HG03520 (cell line): ENCODE data around the gene RPS6KL1.
A peak's percentile ranks its signal among the peaks of the same experiment; 100 is the strongest.

Experiments
- ATAC-seq: cut with Tn5 transposase; IDR thresholded peaks from one replicate; pipeline ENCODE4 v1.9.1; 2021; ENCODE audit warnings: mild to moderate bottlenecking, moderate library complexity; ENCODE audit not compliant: unreplicated experiment

RPS6KL1 gene, protein sequence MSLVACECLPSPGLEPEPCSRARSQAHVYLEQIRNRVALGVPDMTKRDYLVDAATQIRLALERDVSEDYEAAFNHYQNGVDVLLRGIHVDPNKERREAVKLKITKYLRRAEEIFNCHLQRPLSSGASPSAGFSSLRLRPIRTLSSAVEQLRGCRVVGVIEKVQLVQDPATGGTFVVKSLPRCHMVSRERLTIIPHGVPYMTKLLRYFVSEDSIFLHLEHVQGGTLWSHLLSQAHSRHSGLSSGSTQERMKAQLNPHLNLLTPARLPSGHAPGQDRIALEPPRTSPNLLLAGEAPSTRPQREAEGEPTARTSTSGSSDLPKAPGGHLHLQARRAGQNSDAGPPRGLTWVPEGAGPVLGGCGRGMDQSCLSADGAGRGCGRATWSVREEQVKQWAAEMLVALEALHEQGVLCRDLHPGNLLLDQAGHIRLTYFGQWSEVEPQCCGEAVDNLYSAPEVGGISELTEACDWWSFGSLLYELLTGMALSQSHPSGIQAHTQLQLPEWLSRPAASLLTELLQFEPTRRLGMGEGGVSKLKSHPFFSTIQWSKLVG

DNA sequence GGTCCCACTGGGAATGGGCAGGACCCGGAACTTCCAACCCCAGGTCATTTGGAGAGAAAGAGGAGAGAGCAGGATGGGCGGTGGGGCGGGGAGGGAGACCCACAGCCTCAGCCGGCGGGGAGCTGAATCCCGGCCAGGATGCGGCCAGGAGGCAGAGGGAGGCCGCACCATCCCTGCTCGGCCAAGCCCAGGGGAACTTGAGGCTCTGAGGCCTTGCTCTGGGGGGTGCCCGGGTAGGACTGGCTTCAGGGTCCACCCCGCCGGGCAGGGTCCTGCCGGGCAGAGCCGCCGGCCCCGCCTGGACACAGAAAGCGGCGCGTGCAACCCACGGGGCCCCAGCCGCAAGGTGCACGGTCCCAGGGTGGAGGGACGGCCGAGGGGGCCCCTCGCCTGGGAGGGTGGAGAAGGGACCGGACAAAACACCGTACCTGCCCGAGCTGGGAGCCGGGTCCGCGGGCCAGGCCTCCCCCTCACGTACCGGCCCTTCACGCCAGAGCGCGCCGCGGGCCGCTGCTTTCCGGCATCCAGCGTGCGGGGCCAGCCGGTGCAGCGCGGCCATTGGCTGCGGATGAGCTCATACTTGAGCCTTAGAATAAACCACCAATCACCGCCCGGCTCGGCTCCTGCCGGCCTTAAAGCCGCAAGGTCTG lies at the start of gene RPS6KL1:
RPS6KL1 (minus strand) TSS at position 509 of the 650 bp plus-strand sequence. CDS start 1,719 bp downstream, outside the sequence.
- peak; percentile 91 for ATAC-seq

DNA sequence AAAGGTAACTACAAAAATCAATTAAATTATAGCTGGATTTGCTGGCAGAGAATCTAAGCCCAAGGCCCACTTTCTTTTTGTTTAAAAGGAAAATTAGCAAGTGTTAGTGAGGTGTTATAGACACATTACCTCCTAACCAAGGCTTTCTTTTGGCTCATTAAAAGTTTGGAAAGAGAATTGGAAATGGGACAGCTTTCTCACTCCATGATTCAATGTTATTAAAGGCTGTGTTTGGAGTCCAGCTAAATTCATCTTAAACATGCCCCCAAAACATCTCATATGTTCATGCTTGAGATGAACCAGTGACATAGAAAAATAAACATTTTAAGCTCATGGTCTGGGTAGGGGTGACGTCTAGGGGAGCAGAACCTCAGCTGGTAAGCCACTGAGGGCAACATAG lies 45.8 kb upstream of the RPS6KL1 start:
- no peak for ATAC-seq

DNA sequence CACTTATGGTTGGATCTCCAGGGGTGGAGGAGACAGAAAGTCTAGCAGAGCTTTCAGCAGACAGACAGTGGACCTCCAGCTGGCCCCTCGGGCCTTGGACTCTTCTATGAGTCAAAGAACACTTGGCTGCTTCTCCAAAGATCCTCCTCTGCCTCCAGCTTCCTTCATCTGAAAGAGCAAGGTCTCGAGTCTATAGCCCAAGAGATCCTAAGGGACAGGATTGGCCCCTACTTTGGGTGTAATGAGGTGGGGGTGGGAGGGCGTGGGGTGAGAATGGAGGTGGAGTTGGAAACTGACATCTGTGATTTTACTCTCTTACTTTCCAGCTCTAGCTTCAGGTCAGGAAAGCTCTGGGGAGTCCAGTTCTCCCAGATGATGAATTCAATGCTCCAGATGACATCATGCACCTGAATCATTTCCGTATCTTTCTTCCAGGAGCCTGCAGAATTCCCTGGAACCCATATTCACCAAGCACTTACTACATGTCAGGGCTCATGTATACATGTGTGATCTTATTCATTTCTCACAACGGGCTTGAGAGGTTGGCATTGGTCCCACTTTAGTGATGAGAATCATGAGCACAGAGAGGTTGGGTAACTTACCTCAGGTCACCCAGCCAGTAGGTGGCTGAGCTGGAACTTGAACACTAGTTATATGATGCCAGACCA lies 42.6 kb upstream of the RPS6KL1 start:
- no peak for ATAC-seq

DNA sequence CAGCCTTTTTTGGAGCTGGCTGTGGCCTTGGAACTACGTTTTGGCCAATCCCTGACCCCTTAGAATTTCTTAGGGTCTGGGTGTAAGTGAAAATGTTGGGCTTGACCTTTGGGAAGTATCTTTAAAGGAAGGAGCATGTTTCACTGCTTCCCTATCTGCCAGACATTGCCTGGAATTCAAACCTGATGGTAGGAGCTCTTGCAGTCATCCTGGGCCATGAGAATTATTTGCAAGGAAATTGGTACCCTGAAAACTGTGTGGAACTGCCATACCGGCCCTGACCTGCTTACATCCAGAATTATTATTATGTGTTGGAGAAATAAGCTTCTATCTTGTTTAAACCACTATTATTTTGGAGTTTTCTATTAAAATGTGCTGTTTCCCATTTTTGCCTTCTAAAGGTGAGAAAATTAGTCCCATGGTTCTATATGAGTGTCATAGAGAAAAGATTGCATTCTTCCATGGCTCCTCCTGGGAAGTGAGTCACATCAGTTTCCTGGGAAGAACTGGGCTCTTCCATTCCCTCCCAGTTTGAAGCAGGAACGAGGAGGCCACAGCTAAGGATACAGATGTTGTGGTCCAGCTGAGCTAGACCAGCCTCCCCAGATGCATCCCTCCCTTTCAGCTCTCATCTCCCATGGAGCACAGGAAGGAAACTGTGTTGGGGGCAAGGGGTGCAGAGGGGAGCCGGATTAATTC lies 41.9 kb upstream of the RPS6KL1 start:
- ATAC-seq: no peak

DNA sequence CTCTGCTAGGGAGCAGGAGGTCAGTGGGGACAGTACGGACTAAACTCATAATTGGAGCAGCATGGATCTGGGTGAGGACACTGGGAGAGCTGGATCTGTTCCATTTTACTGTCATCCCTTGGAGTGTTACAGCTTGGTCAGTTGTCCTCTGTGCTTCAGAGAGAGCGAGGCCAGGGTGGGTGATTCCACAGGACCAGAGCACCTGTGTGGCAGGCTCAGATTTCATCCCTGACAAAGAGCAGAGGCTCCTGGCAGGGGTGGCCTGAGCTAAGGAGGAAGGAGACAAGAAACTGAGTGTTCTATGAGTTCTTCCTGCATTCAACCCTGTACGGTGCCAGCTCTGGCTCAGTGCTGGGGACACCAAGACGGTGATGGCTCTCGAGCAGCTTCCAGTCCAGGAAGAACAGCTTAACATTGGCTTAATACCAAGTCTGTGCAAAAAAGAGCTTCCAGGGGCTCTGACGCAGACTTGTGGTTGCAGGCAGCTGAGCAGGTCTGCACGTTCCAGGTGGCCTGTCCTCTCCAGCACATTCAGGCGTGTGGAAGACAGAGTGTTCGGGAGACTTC lies 40.7 kb upstream of the RPS6KL1 start:
- no peak for ATAC-seq

DNA sequence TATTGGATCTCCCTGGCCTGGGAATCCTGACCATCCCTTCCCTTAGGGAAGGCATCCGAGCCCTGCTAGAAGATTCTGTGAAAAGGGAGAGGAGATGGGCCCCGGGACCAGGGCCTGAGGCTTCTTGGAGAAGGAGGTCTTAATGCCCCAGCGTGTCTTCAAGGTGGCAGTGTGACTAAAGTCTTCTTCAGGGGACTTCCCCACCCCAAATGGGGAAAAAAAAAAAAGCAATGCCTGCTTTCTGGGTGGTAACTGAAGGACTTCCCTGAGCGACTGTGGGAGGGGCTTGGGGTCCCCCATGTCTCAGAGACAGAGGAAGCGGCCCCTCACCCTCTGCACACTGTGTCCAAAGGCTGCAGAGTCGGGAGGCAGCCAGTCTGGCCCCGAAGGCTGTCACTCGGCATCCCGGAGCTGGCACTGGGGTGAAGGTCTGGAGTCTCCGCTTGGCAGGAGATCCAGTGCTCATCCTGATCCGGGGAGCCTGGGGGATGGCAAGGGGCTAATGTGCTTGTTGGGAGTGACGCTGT lies 40.2 kb upstream of the RPS6KL1 start:
- ATAC-seq: no peak

DNA sequence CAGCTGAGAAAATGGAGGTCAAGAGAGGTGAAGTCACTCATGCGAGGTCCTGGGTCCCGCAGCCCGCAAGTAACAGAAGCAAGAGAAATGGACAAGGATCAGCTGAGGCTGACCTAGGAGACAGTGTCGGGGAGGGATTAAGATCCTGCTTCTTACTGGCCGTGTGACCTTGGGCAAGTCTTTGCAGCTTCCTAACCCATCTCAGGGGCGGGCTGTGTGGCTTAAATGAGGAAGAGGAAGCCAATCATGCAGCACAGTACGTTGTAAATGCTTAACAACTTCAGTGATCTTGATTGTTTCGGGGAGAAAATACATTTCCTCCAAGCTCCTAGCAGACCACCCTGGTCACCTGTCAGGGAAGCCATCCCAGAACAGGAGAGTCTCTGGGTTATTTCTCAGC lies 39.4 kb upstream of the RPS6KL1 start:
- ATAC-seq: no peak

DNA sequence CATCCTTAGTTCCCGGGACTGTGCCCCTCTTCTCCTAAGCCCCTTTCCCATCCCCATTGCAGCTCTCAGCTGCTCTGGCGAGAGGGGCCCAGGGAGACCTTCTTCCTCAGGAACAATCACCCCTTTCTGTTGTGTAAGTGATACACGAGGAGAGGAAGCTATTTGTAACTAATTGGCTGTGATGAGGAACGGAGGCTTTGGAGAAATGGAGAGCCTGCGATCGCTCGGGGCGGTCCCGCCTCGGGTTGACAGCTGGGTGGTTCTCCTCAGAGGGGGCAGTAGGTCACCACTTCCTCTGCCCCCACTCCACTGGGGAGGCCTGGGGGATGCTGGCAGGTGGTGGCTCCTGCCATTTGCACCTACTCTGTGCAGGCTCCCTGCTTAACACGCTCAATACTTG lies 39.0 kb upstream of the RPS6KL1 start:
- ATAC-seq: no peak

DNA sequence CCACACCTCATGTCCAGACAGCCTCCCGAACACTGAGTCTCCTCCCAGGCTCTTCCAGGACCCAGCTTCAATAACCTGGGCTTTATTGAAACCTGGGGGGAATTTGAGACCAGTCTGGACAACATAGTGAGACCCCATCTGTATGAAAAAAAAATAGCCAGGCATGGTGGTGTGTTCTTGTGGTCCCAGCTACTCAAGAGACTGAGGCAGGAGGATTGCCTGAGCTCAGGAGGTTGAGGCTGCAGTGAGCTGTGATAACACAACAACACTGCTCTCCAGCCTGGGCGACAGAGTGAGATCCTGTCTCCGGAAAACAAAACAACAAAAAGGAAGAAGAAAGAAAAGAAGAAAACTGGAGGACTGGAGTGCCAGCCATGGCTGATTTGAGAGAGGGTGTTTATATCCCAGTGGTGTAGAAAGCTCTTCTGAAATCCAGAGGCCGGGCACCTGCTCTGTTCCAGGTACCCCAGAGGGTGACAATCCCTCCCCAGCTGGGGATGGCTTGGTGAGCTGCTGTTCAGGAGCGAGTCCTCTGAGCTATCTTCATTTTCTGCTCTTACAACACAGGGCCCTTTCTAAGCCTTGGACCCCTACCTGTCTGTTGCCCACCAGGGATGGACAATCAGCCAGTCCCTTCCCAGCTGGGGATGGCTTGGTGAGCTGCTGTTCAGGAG lies 38.3 kb upstream of the RPS6KL1 start:
- no peak for ATAC-seq

DNA sequence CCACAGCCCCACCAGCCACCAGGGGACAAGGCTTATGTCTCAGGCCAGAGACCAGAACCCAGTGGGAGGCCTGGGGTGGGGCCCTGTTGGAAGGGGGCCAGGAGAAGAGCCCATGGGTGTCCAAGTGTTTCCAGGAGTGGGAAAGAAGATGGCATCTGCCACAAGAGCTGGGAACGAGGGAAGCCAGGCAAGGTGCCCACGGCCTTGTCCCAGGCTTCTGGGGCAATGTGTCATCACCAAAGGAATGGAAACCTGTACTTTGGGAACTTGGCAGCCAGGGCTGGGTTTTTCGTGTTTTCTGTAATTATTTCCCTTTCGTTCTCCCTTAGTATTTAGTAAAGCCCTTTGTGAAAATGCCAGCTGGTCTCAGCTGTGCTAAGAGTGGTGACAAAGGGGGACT lies 37.7 kb upstream of the RPS6KL1 start:
- ATAC-seq: no peak

DNA sequence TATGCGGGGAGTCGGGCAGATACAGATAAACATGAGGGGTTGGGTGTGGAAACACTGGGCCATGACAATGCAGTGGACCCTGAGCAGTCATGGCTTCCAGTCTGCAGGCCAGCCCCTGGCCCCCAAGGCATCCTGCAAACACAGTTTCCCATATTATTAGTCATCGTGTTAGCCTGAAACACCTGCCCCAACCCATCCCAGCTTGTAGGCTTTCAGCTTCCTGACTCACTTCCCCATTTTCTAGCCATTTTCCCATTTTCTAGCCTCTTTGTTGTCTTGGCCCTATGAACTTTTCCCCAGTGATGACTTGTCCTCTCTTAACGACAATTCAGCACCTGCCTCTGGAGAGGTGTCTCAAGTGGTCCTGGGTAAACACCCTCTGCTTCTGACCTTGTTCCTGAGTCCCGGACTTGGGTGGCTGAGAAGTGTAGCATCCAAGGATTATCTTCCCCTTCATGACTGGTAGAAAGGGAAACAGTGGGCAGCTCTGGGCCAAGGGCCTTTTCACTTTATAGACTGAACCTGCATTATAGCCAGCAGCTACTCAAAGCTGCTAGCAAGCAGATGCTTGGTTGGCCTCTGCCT lies 36.6 kb upstream of the RPS6KL1 start:
- ATAC-seq: no peak

DNA sequence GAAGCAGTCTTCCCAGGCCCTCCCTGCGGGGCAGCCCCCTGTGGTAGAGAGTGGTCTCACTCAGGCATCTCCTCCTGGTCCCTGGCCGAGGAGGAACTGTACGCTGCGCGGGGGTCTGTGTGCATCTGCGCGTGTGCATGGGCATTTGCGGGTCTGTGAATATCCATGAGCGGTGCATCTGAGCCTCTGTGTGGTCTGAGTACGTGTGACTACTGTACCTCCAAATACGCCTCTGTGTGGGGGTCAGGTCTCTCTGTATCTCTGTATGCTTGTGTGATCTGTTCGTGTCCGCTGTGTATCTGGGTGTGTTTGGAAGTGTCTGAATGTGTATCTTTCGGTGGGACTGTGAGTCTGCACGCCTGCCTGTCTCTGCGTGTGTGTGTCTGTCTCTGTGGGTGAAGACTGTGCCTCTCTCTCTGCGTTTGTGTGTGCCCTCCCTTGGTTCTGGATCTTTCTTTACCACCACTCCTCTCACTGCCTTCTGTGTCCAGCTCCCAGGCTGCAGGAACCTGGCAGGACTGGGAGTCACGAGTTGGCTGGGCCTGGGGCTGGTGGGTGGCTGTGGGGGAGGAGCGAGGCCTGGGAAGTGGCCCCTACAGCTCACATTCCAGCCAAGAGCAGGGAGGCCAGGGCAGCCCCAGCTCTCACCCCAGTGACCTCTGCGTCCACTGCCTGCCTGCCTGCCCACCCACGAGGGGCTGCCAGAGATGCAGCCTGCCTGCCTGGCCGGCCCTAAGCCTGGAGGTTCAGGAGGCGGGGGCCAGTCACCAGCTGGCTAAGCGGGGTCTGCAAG lies 33.4 kb upstream of the RPS6KL1 start:
- ATAC-seq: no peak

DNA sequence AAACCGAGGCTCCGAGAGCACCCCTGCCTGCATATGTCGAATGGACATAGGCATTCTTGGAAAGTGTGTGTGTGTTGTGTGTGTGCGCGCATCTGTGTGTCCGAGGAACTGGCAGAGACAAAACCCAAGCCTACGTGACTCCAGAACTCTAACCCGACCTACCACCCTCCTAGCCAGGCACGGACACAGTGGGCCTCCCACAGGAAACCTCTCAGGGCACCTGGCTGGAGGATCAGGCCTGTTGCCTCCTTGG lies 32.9 kb upstream of the RPS6KL1 start:
- no peak for ATAC-seq

DNA sequence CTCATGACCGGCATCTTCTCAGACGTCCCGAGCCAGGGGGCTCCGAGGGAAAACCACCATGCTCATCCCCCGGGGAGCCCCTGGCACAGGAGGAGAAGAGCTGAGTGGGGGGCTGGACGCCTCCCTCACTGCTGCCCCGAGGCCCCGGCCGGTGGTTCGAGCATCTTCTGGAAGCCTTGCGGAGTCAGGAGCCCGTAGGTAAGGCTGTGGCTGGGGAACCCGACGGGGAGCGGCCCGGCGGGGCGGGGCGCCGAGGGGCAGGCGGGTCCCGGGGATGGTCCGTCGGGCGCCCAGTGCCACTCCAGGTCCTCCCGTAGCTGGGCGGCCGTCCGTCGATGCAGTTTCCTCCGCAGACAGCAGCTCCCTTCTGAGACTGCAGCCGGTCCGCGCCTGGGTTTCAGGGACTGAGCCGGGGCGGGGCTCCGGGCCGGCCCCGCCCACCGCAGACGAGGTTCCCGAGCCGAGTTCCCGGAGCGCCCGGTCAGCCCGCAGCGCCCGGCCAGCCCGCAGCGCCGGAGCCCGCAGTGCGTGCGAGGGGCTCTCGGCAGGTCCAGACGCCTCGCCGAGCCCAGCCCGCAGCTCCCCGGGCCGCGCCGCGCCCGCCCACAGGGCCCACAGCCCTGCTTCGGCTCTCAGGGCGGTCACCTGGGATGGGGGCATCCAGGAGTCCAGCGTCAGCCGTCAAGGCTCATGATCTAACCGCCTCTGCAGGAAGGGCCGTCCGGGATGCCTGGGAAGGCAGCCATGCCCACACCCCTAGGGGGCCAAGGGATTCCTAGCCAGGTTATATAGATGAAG lies 32.4 kb upstream of the RPS6KL1 start, which contains the start of gene PGF:
PGF (minus strand) TSS at position 369 of the 798 bp plus-strand sequence; CDS start at position 14, 355 bp downstream.
- ATAC-seq: no peak

DNA sequence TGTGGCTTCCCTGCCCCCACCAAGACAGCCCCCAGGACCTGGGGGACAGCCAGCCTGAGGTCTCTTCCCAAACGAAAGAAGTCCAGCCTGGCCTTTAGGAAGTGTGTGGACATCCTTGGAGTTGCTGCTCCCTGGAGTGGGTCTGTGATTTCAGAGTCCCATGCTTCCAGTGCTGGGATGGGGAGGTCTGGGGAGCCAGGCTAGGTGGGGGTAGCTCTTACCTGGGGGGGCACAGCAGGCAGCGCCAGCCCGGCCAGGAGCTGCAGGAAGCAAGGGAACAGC lies 31.8 kb upstream of the RPS6KL1 start:
- no peak for ATAC-seq

DNA sequence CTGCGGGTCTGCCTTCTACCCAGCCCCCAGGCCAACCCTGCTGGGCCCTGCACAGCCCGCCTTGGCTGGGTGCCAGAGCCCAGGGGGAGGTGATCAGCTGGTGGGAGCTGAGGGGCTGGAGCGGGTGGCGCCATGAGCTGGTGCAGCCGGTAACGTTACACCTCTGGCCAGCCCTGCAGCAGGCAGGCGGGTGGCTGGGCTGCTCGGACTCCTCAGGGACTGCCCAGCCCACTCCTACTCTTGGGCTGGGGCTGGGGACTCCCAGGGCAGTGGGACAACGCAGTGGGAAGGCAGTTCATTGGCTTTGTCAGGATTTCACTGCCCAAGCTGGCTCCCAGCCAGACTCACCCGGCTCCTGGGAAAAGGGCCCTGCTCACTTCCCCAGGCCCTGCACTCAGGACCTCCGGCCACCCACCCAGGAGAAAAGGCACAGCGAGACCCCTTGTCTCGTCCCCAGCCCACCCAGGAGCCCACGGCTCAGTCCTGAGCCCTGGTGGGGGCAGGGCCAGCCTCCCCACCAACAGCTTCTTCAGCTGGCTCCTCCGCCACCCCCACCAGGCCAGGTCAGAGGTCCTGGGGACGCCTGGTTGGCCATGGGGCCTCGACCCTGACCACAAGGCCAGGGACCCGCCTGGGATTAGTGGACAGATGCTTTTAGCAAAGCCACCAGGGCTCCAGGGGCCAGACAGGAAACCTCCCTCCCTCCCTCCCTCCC lies 31.3 kb upstream of the RPS6KL1 start:
- ATAC-seq: no peak

DNA sequence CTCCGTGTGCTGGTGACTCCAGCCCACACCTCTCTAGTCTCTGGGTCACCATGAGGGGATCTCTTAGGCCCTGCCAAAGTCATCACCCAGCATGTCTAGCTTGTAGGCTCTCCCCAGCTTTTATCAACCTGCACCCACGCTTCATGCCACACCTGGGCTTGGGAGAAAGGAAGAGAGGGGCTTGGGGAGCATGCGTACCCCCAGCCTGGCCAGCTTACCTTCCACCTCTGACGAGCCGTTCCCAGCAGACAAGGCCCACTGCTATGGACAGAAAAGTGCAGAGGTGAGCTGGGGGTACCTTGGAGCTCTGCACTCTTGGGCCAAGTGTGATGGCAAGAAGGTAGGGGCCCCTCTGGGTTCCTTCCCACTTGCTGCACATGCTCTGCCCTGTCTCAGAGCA lies 30.6 kb upstream of the RPS6KL1 start:
- no peak for ATAC-seq
